Sigmoid colon (tissue), 3 donors: Measurements from ENCODE around the gene PAQR6.

ENCODE experiments used
- CTCF ChIP-seq, 4 experiments: fragments of 450-650 bp in 3 of 4; fragments of 200-600 bp in 1 of 4; IDR thresholded peaks; one replicate each; pipeline ENCODE4 v1.5.1; 2016 to 2019; ENCODE audit warnings: antibody characterized with exemption in 4 of 4, mild to moderate bottlenecking in 3 of 4, moderate library complexity in 2 of 4
- POLR2A ChIP-seq, 2 donors: fragments of 450-650 bp; IDR thresholded peaks; one replicate each; pipeline ENCODE4 v1.6.1; 2016; ENCODE audit warnings: antibody characterized with exemption in 2 of 2, mild to moderate bottlenecking in 2 of 2, moderate library complexity in 2 of 2

- TF ChIP-seq POLR2A (IDR thresholded peaks at IDR 0.05): no peak
- TF ChIP-seq CTCF (IDR thresholded peaks at IDR 0.05): no peak
These were observed 447 bp upstream of the PAQR6 start for GRCh38 chr1:156248323-156248683.
